Measurements from ENCODE around the gene SYNPO.

SYNPO gene

GRCh38 chr5:150616506-150616905 lies 24.0 kb upstream of the SYNPO start:
- Histone ChIP-seq H2AFZ (ENCODE audit: low read length, unreplicated experiment) (no peak overlapping the region), H3K27me3 (ENCODE audit: insufficient read depth, low read length) (no peaks in the 10 kb centered on the region), H3K27ac (ENCODE audit: low read depth, low read length) (no peak overlapping the region), H3K36me3 (ENCODE audit: insufficient read depth, low read length) (no peaks in the 10 kb centered on the region), H3K4me3 (ENCODE audit: low read depth, low read length) (no peak overlapping the region), H3K4me1 (ENCODE audit: control insufficient read depth, insufficient read depth, low read length, unreplicated experiment) (peaks cover 25% of the 10 kb centered on the region), H3K79me2 (ENCODE audit: control insufficient read depth, insufficient read depth, low read length, unreplicated experiment) (no peaks in the 10 kb centered on the region)

GRCh38 chr5:150618163-150618562 lies 22.3 kb upstream of the SYNPO start:
- Histone ChIP-seq H3K36me3 (ENCODE audit: insufficient read depth, low read length) (no peaks in the 10 kb centered on the region), H3K4me3 (ENCODE audit: low read depth, low read length) (no peak overlapping the region), H2AFZ (ENCODE audit: low read length, unreplicated experiment) (no peak overlapping the region), H3K27ac (ENCODE audit: low read depth, low read length) (no peak overlapping the region), H3K79me2 (ENCODE audit: control insufficient read depth, insufficient read depth, low read length, unreplicated experiment) (no peaks in the 10 kb centered on the region), H3K4me1 (ENCODE audit: control insufficient read depth, insufficient read depth, low read length, unreplicated experiment) (peaks cover 28% of the 10 kb centered on the region), H3K27me3 (ENCODE audit: insufficient read depth, low read length) (no peaks in the 10 kb centered on the region)

GRCh38 chr5:150618588-150619281 lies 21.7 kb upstream of the SYNPO start:
- Histone ChIP-seq H3K27ac (ENCODE audit: low read depth, low read length) (no peak overlapping the region), H3K4me1 (ENCODE audit: control insufficient read depth, insufficient read depth, low read length, unreplicated experiment) (peaks cover 33% of the 10 kb centered on the region)

GRCh38 chr5:150619359-150620230 lies 20.9 kb upstream of the SYNPO start:
- Histone ChIP-seq H2AFZ (ENCODE audit: low read length, unreplicated experiment) (no peak overlapping the region), H3K79me2 (ENCODE audit: control insufficient read depth, insufficient read depth, low read length, unreplicated experiment) (no peaks in the 10 kb centered on the region), H3K4me1 (ENCODE audit: control insufficient read depth, insufficient read depth, low read length, unreplicated experiment) (peaks cover 38% of the 10 kb centered on the region), H3K4me3 (ENCODE audit: low read depth, low read length) (no peak overlapping the region), H3K27ac (ENCODE audit: low read depth, low read length) (no peak overlapping the region), H3K27me3 (ENCODE audit: insufficient read depth, low read length) (no peaks in the 10 kb centered on the region), H3K36me3 (ENCODE audit: insufficient read depth, low read length) (no peaks in the 10 kb centered on the region)

More at GRCh38 chr5:150618588-150619281, 21.7 kb upstream of the SYNPO start:
- H3K36me3 ChIP-seq (ENCODE audit: insufficient read depth, low read length) = no peaks in the 10 kb centered on the region
- no peaks in the 10 kb centered on the region for H3K27me3 ChIP-seq (ENCODE audit: insufficient read depth, low read length)
- H3K4me3 ChIP-seq (ENCODE audit: low read depth, low read length) = no peak overlapping the region
- H2AFZ ChIP-seq (ENCODE audit: low read length, unreplicated experiment) = no peak overlapping the region
- no peaks in the 10 kb centered on the region for H3K79me2 ChIP-seq (ENCODE audit: control insufficient read depth, insufficient read depth, low read length, unreplicated experiment)

GRCh38 chr5:150621301-150621700 lies 19.2 kb upstream of the SYNPO start:
- H2AFZ ChIP-seq (ENCODE audit: low read length, unreplicated experiment) = no peak overlapping the region
- peaks cover 21% of the 10 kb centered on the region for H3K4me1 ChIP-seq (ENCODE audit: control insufficient read depth, insufficient read depth, low read length, unreplicated experiment)
- H3K36me3 ChIP-seq (ENCODE audit: insufficient read depth, low read length) = no peaks in the 10 kb centered on the region
- peaks cover 4% of the 10 kb centered on the region; the same call in 1 of the 2 replicates for H3K27me3 ChIP-seq (ENCODE audit: insufficient read depth, low read length)
- H3K79me2 ChIP-seq (ENCODE audit: control insufficient read depth, insufficient read depth, low read length, unreplicated experiment) = no peaks in the 10 kb centered on the region
- no peak overlapping the region for H3K27ac ChIP-seq (ENCODE audit: low read depth, low read length)
- H3K4me3 ChIP-seq (ENCODE audit: low read depth, low read length) = no peak overlapping the region

GRCh38 chr5:150622157-150622556 lies 18.3 kb upstream of the SYNPO start:
- no peak overlapping the region for H3K27ac ChIP-seq (ENCODE audit: low read depth, low read length)
- H3K4me1 ChIP-seq (ENCODE audit: control insufficient read depth, insufficient read depth, low read length, unreplicated experiment) = peaks cover 14% of the 10 kb centered on the region

GRCh38 chr5:150623152-150623877 lies 17.1 kb upstream of the SYNPO start:
- H3K4me1 ChIP-seq (ENCODE audit: control insufficient read depth, insufficient read depth, low read length, unreplicated experiment) = peaks cover 18% of the 10 kb centered on the region
- H3K36me3 ChIP-seq (ENCODE audit: insufficient read depth, low read length) = no peaks in the 10 kb centered on the region
- no peak overlapping the region for H2AFZ ChIP-seq (ENCODE audit: low read length, unreplicated experiment)
- no peaks in the 10 kb centered on the region for H3K79me2 ChIP-seq (ENCODE audit: control insufficient read depth, insufficient read depth, low read length, unreplicated experiment)
- H3K27ac ChIP-seq (ENCODE audit: low read depth, low read length) = no peak overlapping the region
- peaks cover 4% of the 10 kb centered on the region; the same call in 1 of the 2 replicates for H3K27me3 ChIP-seq (ENCODE audit: insufficient read depth, low read length)
- H3K4me3 ChIP-seq (ENCODE audit: low read depth, low read length) = no peak overlapping the region

More at GRCh38 chr5:150622157-150622556, 18.3 kb upstream of the SYNPO start:
- H2AFZ ChIP-seq (ENCODE audit: low read length, unreplicated experiment) = no peak overlapping the region
- no peaks in the 10 kb centered on the region for H3K36me3 ChIP-seq (ENCODE audit: insufficient read depth, low read length)
- no peak overlapping the region for H3K4me3 ChIP-seq (ENCODE audit: low read depth, low read length)
- no peaks in the 10 kb centered on the region for H3K79me2 ChIP-seq (ENCODE audit: control insufficient read depth, insufficient read depth, low read length, unreplicated experiment)
- peaks cover 4% of the 10 kb centered on the region; the same call in 1 of the 2 replicates for H3K27me3 ChIP-seq (ENCODE audit: insufficient read depth, low read length)

GRCh38 chr5:150623878-150624216 lies 16.6 kb upstream of the SYNPO start:
- Histone ChIP-seq H3K4me1 (ENCODE audit: control insufficient read depth, insufficient read depth, low read length, unreplicated experiment) (peaks cover 18% of the 10 kb centered on the region), H3K27ac (ENCODE audit: low read depth, low read length) (no peak overlapping the region), H2AFZ (ENCODE audit: low read length, unreplicated experiment) (no peak overlapping the region), H3K27me3 (ENCODE audit: insufficient read depth, low read length) (peaks cover 4% of the 10 kb centered on the region; the same call in 1 of the 2 replicates), H3K36me3 (ENCODE audit: insufficient read depth, low read length) (no peaks in the 10 kb centered on the region), H3K79me2 (ENCODE audit: control insufficient read depth, insufficient read depth, low read length, unreplicated experiment) (no peaks in the 10 kb centered on the region), H3K4me3 (ENCODE audit: low read depth, low read length) (no peak overlapping the region)

GRCh38 chr5:150624334-150625163 lies 15.9 kb upstream of the SYNPO start:
- peaks cover 4% of the 10 kb centered on the region; the same call in 1 of the 2 replicates for H3K27me3 ChIP-seq (ENCODE audit: insufficient read depth, low read length)
- peak overlapping the region; percentile 40 for H2AFZ ChIP-seq (ENCODE audit: low read length, unreplicated experiment)
- no peaks in the 10 kb centered on the region for H3K79me2 ChIP-seq (ENCODE audit: control insufficient read depth, insufficient read depth, low read length, unreplicated experiment)
- H3K4me3 ChIP-seq (ENCODE audit: low read depth, low read length) = peak overlapping the region; percentile 78
- no peaks in the 10 kb centered on the region for H3K36me3 ChIP-seq (ENCODE audit: insufficient read depth, low read length)
- H3K4me1 ChIP-seq (ENCODE audit: control insufficient read depth, insufficient read depth, low read length, unreplicated experiment) = peaks cover 18% of the 10 kb centered on the region
- H3K27ac ChIP-seq (ENCODE audit: low read depth, low read length) = no peak overlapping the region

GRCh38 chr5:150625164-150625535 lies 15.3 kb upstream of the SYNPO start:
- H3K4me1 ChIP-seq (ENCODE audit: control insufficient read depth, insufficient read depth, low read length, unreplicated experiment) = peaks cover 18% of the 10 kb centered on the region
- peak overlapping the region; percentile 78 for H3K4me3 ChIP-seq (ENCODE audit: low read depth, low read length)
- H3K79me2 ChIP-seq (ENCODE audit: control insufficient read depth, insufficient read depth, low read length, unreplicated experiment) = no peaks in the 10 kb centered on the region
- H3K27ac ChIP-seq (ENCODE audit: low read depth, low read length) = no peak overlapping the region
- no peaks in the 10 kb centered on the region for H3K36me3 ChIP-seq (ENCODE audit: insufficient read depth, low read length)
- H3K27me3 ChIP-seq (ENCODE audit: insufficient read depth, low read length) = peaks cover 4% of the 10 kb centered on the region; the same call in 1 of the 2 replicates
- peak overlapping the region; percentile 40 for H2AFZ ChIP-seq (ENCODE audit: low read length, unreplicated experiment)
